H1 (cell line): ENCODE data around the gene RPL26. TPM values are rescaled to one million over a fixed set of nuclear protein-coding genes. Genes with fewer than 3 reads are reported as not detected.

Source experiments
- ATF2 ChIP-seq: IDR thresholded peaks from 2 replicates; pipeline ENCODE4 v1.6.1; 2012; ENCODE audit warnings: low read length, inconsistent platforms
- GTF2F1 ChIP-seq: IDR thresholded peaks from 2 replicates; pipeline ENCODE4 v1.6.1; 2012; ENCODE audit warnings: low read depth, low read length, improper control_type of control experiment, borderline replicate concordance
- HDAC6 ChIP-seq: IDR thresholded peaks from one replicate; pipeline ENCODE4 v1.7.1; 2012; ENCODE audit warnings: low read depth, mild to moderate bottlenecking, inconsistent platforms, low read length, moderate library complexity
- YY1 ChIP-seq: IDR thresholded peaks from 2 replicates; pipeline ENCODE4 v1.6.1; 2011; ENCODE audit warnings: low read depth, mild to moderate bottlenecking, low read length
- polyA plus RNA-seq, 7 experiments: library from polyadenylated mRNA; depleted of rRNA in 3 of 7; stranded (reverse) in 5 of 7; unstranded in 2 of 7; fragments of >200 nt in 5 of 7; fragments of 200-250 nt in 2 of 7; gene quantifications; 1 replicate in 5 of 7; 2 replicates in 1 of 7; 4 replicates in 1 of 7; pipeline versions ENCODE4 v1.2.1 to v1.2.3, GENCODE V29; 2011 to 2013; ENCODE audit warnings: missing spikeins in 2 of 7, mixed read lengths in 2 of 7
- total RNA-seq: library from RNA; stranded (reverse); fragmentation: NEBNext Ultra II Directional; extraction: Animal tissue kit (Norgen Biotek cat#: 25700); gene quantifications from 2 replicates; pipeline ENCODE4 v1.2.1, GENCODE V29; 2021

Gene RPL26
- total and polyA plus RNA-seq, 2 of the 8 experiments (the other 6 are each of a cell fraction or from before 2014, with no cell fraction given), result 1,963 to 2,554 TPM

DNA sequence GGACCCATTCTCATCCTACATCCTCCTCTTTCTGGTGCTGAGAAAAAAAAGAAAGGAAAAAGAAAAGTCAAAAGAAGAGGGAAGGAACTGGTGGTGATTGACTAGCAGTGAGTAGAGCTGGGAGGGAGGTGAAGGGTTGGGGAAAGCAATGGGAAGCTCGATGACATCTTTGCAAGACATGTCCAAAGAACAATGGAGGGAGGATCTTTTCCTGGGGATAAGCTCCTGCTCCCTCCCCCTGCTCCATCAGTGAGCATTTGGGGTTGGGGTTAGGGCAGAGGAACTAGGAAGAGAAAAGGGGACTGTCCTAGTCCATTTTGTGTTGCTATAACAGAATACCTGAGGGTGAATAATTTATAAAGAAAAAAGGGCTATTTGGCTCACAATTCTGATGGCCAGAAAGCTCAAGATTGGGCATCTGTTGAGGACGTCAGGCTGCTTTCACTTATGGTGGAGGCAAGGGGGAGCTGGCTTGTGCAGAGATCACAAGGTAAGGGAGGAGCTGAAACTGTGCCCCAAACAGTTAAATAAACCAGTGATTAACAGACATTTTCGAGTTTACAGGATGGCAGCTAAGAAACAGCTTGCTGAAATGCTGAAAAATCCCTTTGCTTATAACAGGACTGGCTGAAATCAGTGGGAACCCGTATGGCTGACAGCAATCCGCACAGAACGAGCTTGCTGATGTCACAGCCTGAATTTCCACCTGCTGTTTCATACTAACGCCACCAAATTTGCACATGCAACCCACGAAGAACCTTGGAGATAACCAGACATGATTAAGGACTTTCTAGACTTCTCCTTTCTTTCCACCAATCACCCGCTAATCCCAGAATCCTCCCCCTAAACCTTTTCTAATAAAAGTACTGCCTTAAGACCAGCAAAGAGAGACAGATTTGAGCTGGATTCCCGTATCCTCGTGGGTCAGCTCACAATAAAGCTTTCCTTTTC is 44.9 kb downstream of the RPL26 start (continued):
- TF ChIP-seq HDAC6 (no peak), GTF2F1 (no peak), ATF2 (no peak), YY1 (no peak)
